A549 (cell line): Measurements from ENCODE around the gene POLQ.

Source experiments
- ESRRA ChIP-seq: fragments of 150-350 bp; IDR thresholded peaks from 2 replicates; pipeline ENCODE4 v1.6.1; 2014; ENCODE audit warnings: mild to moderate bottlenecking, low read length, borderline replicate concordance
- HOXA7 ChIP-seq: fragments of 250-450 bp; sonication (Bioruptor Pico); IDR thresholded peaks from 2 replicates; pipeline ENCODE4 v1.5.0; 2020; ENCODE audit warnings: mild to moderate bottlenecking, moderate library complexity
- NR3C1 ChIP-seq: fragments of >200 bp; sonication (Bioruptor Twin); formaldehyde crosslinking; IDR thresholded peaks from 3 replicates; pipeline ENCODE4 v1.6.1; 2017
- PBX3 ChIP-seq: IDR thresholded peaks from 2 replicates; pipeline ENCODE4 v1.6.1; 2012
- POLR2A ChIP-seq: IDR thresholded peaks from 2 replicates; pipeline ENCODE4 v1.6.1; 2012; ENCODE audit warnings: mild to moderate bottlenecking, low read length
- TF ChIP-seq, protein P1 (sequence below): fragments of 450-650 bp; IDR thresholded peaks from 2 replicates; pipeline ENCODE4 v1.6.1; 2014; ENCODE audit warnings: antibody characterized with exemption
- TF ChIP-seq, protein P2 (sequence below): fragments of >200 bp; sonication (Bioruptor Twin); formaldehyde crosslinking; IDR thresholded peaks from 3 replicates; pipeline ENCODE4 v1.5.1; 2016

DNA sequence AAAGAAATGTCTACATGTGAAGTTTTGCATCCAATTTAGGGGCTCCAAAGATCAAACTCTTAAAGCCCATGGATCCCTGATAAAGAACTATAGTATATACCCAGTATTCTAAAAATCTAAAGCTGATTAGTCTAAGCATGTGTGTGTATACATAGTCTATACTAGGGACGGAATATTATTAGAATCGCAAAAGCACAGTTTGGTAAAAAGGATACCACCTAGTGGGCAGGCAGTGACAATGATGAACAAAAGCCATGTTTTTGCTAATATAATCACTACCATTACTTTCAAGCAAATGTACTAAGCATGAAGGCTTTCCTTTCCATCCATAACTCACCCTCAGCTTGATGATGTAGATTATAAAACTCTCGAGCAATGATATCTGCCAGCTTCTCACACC, 16.5 kb downstream of the POLQ start:
- TF ChIP-seq, protein P1, sequence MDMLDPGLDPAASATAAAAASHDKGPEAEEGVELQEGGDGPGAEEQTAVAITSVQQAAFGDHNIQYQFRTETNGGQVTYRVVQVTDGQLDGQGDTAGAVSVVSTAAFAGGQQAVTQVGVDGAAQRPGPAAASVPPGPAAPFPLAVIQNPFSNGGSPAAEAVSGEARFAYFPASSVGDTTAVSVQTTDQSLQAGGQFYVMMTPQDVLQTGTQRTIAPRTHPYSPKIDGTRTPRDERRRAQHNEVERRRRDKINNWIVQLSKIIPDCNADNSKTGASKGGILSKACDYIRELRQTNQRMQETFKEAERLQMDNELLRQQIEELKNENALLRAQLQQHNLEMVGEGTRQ: no peak
- TF ChIP-seq POLR2A: no peak
- no peak for TF ChIP-seq NR3C1
- no peak for TF ChIP-seq ESRRA
- TF ChIP-seq, protein P2, sequence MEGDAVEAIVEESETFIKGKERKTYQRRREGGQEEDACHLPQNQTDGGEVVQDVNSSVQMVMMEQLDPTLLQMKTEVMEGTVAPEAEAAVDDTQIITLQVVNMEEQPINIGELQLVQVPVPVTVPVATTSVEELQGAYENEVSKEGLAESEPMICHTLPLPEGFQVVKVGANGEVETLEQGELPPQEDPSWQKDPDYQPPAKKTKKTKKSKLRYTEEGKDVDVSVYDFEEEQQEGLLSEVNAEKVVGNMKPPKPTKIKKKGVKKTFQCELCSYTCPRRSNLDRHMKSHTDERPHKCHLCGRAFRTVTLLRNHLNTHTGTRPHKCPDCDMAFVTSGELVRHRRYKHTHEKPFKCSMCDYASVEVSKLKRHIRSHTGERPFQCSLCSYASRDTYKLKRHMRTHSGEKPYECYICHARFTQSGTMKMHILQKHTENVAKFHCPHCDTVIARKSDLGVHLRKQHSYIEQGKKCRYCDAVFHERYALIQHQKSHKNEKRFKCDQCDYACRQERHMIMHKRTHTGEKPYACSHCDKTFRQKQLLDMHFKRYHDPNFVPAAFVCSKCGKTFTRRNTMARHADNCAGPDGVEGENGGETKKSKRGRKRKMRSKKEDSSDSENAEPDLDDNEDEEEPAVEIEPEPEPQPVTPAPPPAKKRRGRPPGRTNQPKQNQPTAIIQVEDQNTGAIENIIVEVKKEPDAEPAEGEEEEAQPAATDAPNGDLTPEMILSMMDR: peak; percentile 54
- no peak for TF ChIP-seq HOXA7 (CRISPR knock-in tag)
- TF ChIP-seq PBX3: no peak
